GDM1 (cell line): Measurements from ENCODE around the gene ABO.
"Not testable (repeated sequence)": the region's sequence is repeated elsewhere in the genome, so short reads cannot be mapped to it uniquely, and the experiment has no call there.

Experiments used
- DNase-seq: peaks from one replicate; lab custom pipeline; 2025; lab: John Stamatoyannopoulos, UW

ABO gene

GRCh38 chr9:133263557-133263956 lies 11.4 kb downstream of the ABO start:
- DNase-seq = no peak

GRCh38 chr9:133262226-133262625 lies 12.8 kb downstream of the ABO start:
- DNase-seq = no peak

GRCh38 chr9:133261753-133262120 lies 13.3 kb downstream of the ABO start:
- DNase-seq = no peak

GRCh38 chr9:133261103-133261752 lies 13.8 kb downstream of the ABO start:
- no peak for DNase-seq

GRCh38 chr9:133260334-133261102 lies 14.5 kb downstream of the ABO start:
- no peak for DNase-seq

GRCh38 chr9:133258061-133259015 lies 16.7 kb downstream of the ABO start:
- DNase-seq = no peak

GRCh38 chr9:133257465-133257956 lies 17.5 kb downstream of the ABO start:
- no peak for DNase-seq

- no peak for DNase-seq
Measured at GRCh38 chr9:133256686-133257091, 18.3 kb downstream of the ABO start.

- no peak for DNase-seq
Measured at GRCh38 chr9:133256136-133256461, 18.9 kb downstream of the ABO start.

- DNase-seq = no peak
Measured at GRCh38 chr9:133255371-133256135, 19.4 kb downstream of the ABO start.

- DNase-seq = no peak
Measured at GRCh38 chr9:133254471-133254870, 20.5 kb downstream of the ABO start.

- no peak for DNase-seq
Measured at GRCh38 chr9:133253268-133253667, 21.7 kb downstream of the ABO start.

- DNase-seq = no peak
Measured at GRCh38 chr9:133252301-133253020, 22.5 kb downstream of the ABO start.

GRCh38 chr9:133251773-133252172 lies 23.2 kb downstream of the ABO start:
- no peak for DNase-seq

GRCh38 chr9:133251221-133251620 lies 23.8 kb downstream of the ABO start:
- DNase-seq = not testable (repeated sequence)

- DNase-seq = no peak
Measured at GRCh38 chr9:133250741-133251170, 24.2 kb downstream of the ABO start.

- no peak for DNase-seq
Measured at GRCh38 chr9:133249337-133249736, 25.7 kb downstream of the ABO start.

- no peak for DNase-seq
Measured at GRCh38 chr9:133248726-133249295, 26.2 kb downstream of the ABO start.

- no peak for DNase-seq
Measured at GRCh38 chr9:133247632-133248031, 27.4 kb downstream of the ABO start.

GRCh38 chr9:133246991-133247390 lies 28.0 kb downstream of the ABO start:
- DNase-seq = no peak

- no peak for DNase-seq
Measured at GRCh38 chr9:133246562-133246961, 28.4 kb downstream of the ABO start.
